Right lobe of liver (tissue), 6 donors: ENCODE results near the gene MRPL33. TPM values are rescaled to one million over a fixed set of nuclear protein-coding genes. Genes with fewer than 3 reads are reported as not detected.

ENCODE experiments used
- ATAC-seq, 4 donors: fragments of 200-7000 bp; cut with Tn5 transposase; one replicate each; pipeline ENCODE4 v1.9.1; 2020; ENCODE audit warnings: mild to moderate bottlenecking in 4 of 4, moderate library complexity in 4 of 4
- DNase-seq, 3 donors: peaks; one replicate each; pipeline ENCODE4 v3.0.0-alpha.2; 2020
- H3K27ac ChIP-seq, 3 donors: fragments of 200-600 bp; one replicate each; pipeline ENCODE4 v1.8.0; 2022
- H3K27me3 ChIP-seq, 2 donors: fragments of 200-600 bp; one replicate each; pipeline ENCODE4 v1.8.0; 2022
- H3K36me3 ChIP-seq, 4 donors: fragments of 200-600 bp; sonication (generic) in 1 of 4; one replicate each; pipeline versions ENCODE4 v1.5.1 to v1.8.0; 2017 to 2022; ENCODE audit warnings: control low read depth in 1 of 4
- H3K4me1 ChIP-seq, 4 donors: fragments of 200-600 bp; sonication (generic) in 1 of 4; one replicate each; pipeline versions ENCODE4 v1.5.1 to v1.8.0; 2017 to 2022; ENCODE audit warnings: control low read depth in 1 of 4
- H3K4me3 ChIP-seq, 3 donors: fragments of 200-600 bp; one replicate each; pipeline ENCODE4 v1.8.0; 2022
- H3K9me3 ChIP-seq, 4 donors: fragments of 200-600 bp; sonication (generic) in 1 of 4; one replicate each; pipeline versions ENCODE4 v1.5.1 to v1.8.0; 2017 to 2022; ENCODE audit warnings: control low read depth in 1 of 4
- POLR2A ChIP-seq: fragments of 450-650 bp; IDR thresholded peaks from one replicate; pipeline ENCODE4 v1.6.1; 2017; ENCODE audit warnings: antibody characterized with exemption, mild to moderate bottlenecking
- WGBS: methylation state at CpG from one replicate; pipeline ENCODE4 v1.1.6; 2018; ENCODE audit warnings: low coverage, low lambda C conversion rate; ENCODE audit not compliant: insufficient coverage; ENCODE audit errors: missing lambda C conversion rate; 5-methylcytosine and 5-hydroxymethylcytosine counted together
- intact Hi-C, 2 donors: fragments of 100-400 bp; cut with DNase I; formaldehyde crosslinking; loops; one replicate each; pipeline versions ENCODE4 v1.11.2 to v1.14.1; 2022
- total RNA-seq, 6 experiments: library from RNA; depleted of rRNA in 2 of 6; stranded (reverse); fragments of >200 nt in 2 of 6; fragmentation: NEBNext Ultra II Directional in 3 of 6; extraction: Animal tissue kit (Norgen Biotek cat#: 25700) in 3 of 6; gene quantifications; one replicate each; pipeline versions ENCODE4 v1.1.0 to v1.2.4, GENCODE V29; 2016 to 2023
- TF ChIP-seq, protein P1 (sequence below), 4 donors: fragments of 200-600 bp in 3 of 4; fragments of 450-650 bp in 1 of 4; IDR thresholded peaks; one replicate each; pipeline versions ENCODE4 v1.5.1 to v1.8.0; 2016 to 2022; ENCODE audit warnings: antibody characterized with exemption in 4 of 4, mild to moderate bottlenecking in 2 of 4
- donor health status: DM: no; HTN: yes; CAD: no.
- donor health status: DM: no; HTN: no; CAD: no.
- donor health status: DM: no; HTN: no; CAD: no.
- donor health status: DM: no; HTN: yes; CAD: no.
- donor health status: DM: no; HTN: yes; CAD: no.

The MRPL33 gene
- total RNA-seq, 6 experiments from 2014 or later = 28.9 to 63.4 (median 36.0) TPM

DNA sequence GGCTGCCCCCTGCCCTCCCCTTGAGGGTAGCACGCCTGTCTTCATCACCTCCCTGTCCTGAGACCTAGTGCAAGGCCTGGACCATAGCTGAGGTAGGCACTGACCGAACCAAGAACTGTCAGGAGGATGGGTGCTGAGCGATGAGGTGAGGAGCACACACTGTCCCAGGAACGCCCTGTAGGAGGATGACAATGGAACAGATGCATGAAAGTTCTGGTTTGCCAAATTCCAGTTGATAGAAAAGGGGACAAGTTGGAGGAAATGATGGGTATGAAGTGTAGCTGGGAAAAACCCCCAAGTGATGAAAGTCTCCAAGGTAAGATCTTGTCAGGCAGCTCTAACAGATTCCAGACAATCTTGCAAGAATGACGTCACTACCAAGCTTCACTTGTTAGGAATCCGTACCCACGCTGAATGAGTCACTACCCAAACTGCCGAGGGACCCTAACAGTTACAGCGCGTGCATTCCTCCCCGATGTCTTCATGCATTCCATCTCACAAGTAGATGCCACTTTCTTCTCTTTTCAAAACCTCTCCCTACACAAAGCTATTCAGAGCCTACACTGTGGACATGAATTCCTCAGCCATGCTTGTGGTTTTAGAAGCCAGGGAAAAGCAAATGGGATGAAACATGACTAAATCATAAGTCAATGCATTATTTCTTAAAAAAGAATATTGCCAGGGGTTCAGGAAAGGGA, 27.6 kb downstream of the MRPL33 start:
- Histone ChIP-seq H3K27ac (no peak overlapping the region), H3K9me3 (no peaks in the 10 kb centered on the region), H3K27me3 (no peaks in the 10 kb centered on the region), H3K4me1 (no peaks in the 10 kb centered on the region), H3K36me3 (no peaks in the 10 kb centered on the region), H3K4me3 (no peak overlapping the region)
- no peak for DNase-seq
- intact Hi-C loops = no loop called here
- no peak for TF ChIP-seq POLR2A
- TF ChIP-seq, protein P1, sequence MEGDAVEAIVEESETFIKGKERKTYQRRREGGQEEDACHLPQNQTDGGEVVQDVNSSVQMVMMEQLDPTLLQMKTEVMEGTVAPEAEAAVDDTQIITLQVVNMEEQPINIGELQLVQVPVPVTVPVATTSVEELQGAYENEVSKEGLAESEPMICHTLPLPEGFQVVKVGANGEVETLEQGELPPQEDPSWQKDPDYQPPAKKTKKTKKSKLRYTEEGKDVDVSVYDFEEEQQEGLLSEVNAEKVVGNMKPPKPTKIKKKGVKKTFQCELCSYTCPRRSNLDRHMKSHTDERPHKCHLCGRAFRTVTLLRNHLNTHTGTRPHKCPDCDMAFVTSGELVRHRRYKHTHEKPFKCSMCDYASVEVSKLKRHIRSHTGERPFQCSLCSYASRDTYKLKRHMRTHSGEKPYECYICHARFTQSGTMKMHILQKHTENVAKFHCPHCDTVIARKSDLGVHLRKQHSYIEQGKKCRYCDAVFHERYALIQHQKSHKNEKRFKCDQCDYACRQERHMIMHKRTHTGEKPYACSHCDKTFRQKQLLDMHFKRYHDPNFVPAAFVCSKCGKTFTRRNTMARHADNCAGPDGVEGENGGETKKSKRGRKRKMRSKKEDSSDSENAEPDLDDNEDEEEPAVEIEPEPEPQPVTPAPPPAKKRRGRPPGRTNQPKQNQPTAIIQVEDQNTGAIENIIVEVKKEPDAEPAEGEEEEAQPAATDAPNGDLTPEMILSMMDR (IDR thresholded peaks at IDR 0.05) = no peak
- WGBS = 56% methylated on average over 6 of the region's 11 CpGs
- ATAC-seq = peak in 1 of 4 donors; percentile 16

DNA sequence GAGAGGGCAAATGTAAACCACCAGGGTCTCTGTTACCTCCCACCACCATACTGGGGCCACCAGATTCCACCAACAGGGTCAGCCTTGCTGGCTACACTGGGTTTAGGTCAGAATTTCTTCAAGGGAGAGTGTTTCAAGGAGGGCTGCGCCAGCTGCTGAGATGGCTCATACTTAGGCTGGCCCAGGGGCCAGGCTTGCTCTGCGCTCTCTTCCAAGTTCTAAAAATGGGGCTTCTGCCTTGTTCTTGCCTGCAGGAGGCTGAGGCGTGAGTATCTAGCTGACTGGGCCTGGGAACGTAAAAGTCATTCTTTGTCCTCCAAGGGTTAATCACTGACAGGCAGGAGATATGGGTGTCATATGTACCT, 28.1 kb downstream of the MRPL33 start:
- intact Hi-C loops = no loop called here
- ATAC-seq (no peak), DNase-seq (no peak)
- no peaks in the 10 kb centered on the region for H3K9me3 ChIP-seq
- no peak for TF ChIP-seq POLR2A
- TF ChIP-seq, protein P1 (IDR thresholded peaks at IDR 0.05) = no peak
- H3K4me1 ChIP-seq = no peaks in the 10 kb centered on the region
- H3K27me3 ChIP-seq = no peaks in the 10 kb centered on the region
- no peaks in the 10 kb centered on the region for H3K36me3 ChIP-seq
- 100% methylated on average over 1 of the region's 4 CpGs for WGBS
- no peak overlapping the region for H3K4me3 ChIP-seq
- no peak overlapping the region for H3K27ac ChIP-seq

DNA sequence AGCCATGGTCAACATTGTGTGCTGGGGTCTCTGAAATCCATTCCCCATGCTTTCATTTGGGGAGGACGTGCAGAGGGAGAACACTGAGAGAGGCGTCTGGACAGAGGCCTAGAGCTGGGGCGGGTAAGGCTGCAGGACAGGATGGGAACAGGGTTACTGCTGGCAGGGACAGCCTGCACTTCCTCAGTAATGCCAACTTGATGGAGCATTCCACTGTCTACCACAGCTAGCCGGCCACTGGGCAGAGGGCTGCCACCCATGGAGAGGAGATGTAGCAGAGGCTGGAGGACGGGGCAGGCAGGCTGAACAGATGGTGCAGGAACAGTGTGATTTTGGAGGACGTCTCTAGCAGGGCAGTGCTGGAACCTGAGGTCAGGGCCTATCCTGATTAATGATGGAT, 29.3 kb downstream of the MRPL33 start:
- no peak for ATAC-seq
- TF ChIP-seq, protein P1 (IDR thresholded peaks at IDR 0.05) = no peak
- no peak for TF ChIP-seq POLR2A
- Histone ChIP-seq H3K4me3 (no peak overlapping the region), H3K36me3 (no peaks in the 10 kb centered on the region), H3K4me1 (no peaks in the 10 kb centered on the region), H3K9me3 (no peaks in the 10 kb centered on the region), H3K27ac (no peak overlapping the region), H3K27me3 (no peaks in the 10 kb centered on the region)
- intact Hi-C loops = no loop called here
- DNase-seq = no peak
- 100% methylated on average over 1 of the region's 6 CpGs for WGBS

DNA sequence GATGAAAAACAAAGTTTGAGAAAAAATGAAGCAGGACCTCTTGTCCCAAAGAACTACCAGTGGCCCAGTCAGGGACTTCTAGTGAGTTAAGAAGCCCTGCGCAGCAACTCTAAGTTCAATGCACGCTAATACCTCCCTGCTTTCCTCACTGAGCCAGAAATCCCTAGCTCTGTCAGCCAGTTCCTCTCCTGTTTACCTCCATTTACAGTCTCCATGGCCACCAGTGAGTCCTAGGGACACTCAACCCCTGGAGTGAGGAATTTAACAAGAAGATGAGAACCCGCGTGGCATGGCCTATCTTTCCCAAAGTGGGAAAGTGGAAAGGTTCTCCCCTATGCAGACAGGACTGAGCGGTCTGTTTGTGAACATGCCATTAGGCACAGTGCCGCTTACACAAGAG, 31.0 kb downstream of the MRPL33 start:
- DNase-seq = no peak
- Histone ChIP-seq H3K36me3 (no peaks in the 10 kb centered on the region), H3K27ac (no peak overlapping the region), H3K9me3 (no peaks in the 10 kb centered on the region), H3K4me3 (no peak overlapping the region), H3K27me3 (no peaks in the 10 kb centered on the region), H3K4me1 (no peaks in the 10 kb centered on the region)
- ATAC-seq = no peak
- intact Hi-C loops = no loop called here
- no peak for TF ChIP-seq POLR2A
- TF ChIP-seq, protein P1 (IDR thresholded peaks at IDR 0.05) = no peak
- 95% methylated on average over 6 of the region's 6 CpGs for WGBS

DNA sequence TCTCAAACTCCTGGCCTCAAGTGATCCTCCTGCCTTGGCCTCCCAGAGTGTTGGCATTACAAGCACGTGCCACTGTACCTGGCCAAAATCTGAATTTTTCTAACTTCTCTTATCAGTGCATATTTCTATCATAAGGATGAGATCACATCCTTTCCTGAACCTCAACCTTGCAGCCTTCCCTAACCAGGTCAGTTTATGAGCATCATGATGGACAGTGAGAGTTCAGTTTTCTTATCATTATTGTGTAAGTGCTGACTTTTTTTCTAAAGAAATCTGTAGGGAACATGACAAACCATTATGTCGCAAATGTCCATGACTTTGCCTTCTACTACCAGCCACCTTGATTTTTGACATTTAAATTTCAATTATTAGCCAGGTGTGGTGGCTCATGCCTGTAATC, 31.5 kb downstream of the MRPL33 start:
- H3K4me3 ChIP-seq = no peak overlapping the region
- WGBS = 91% methylated on average over 2 of the region's 2 CpGs
- H3K27me3 ChIP-seq = no peaks in the 10 kb centered on the region
- no peak overlapping the region for H3K27ac ChIP-seq
- H3K4me1 ChIP-seq = no peaks in the 10 kb centered on the region
- H3K9me3 ChIP-seq = no peaks in the 10 kb centered on the region
- intact Hi-C loops = no loop called here
- no peaks in the 10 kb centered on the region for H3K36me3 ChIP-seq
- no peak for TF ChIP-seq POLR2A
- TF ChIP-seq, protein P1 (IDR thresholded peaks at IDR 0.05) = no peak
- no peak for DNase-seq
- no peak for ATAC-seq
